H1 (cell line): Measurements from ENCODE around the gene PTTG1IP. TPM values are rescaled to one million over a fixed set of nuclear protein-coding genes. Genes with fewer than 3 reads are reported as not detected.

Source experiments
- CTCF ChIA-PET: fragments of 300-600 bp; sonication (Branson Sonifier 250); formaldehyde crosslinking; loops from one replicate; lab custom pipeline; 2021; ENCODE audit not compliant: partially characterized antibody; lab: Charles Lee
- POLR2A ChIA-PET: fragments of 300-600 bp; sonication (Branson Sonifier 250); formaldehyde crosslinking; loops from one replicate; lab custom pipeline; 2021; ENCODE audit warnings: inconsistent platforms; ENCODE audit not compliant: partially characterized antibody; lab: Charles Lee
- DNase-seq, 2 experiments: peaks; one replicate each; pipeline versions ENCODE4 v3.0.0 to v3.0.0-alpha.2; 2010 to 2022; ENCODE audit warnings: low spot score in 2 of 2, low read depth in 1 of 2, mixed read lengths in 1 of 2
- FAIRE-seq: peaks from 2 replicates; lab custom pipeline; 2011; peaks lifted over from hg19 to GRCh38; lab: Jason Lieb, UNC
- H2AFZ ChIP-seq: 2 replicates; pipeline ENCODE4 v1.8.1; 2012; ENCODE audit warnings: low read length, inconsistent platforms
- H2AK5ac ChIP-seq: 2 replicates; pipeline ENCODE4 v1.6.1; 2013; ENCODE audit warnings: low read depth, low read length
- H2BK120ac ChIP-seq: replicated peaks from 2 replicates; pipeline ENCODE3; 2013; ENCODE audit warnings: low read depth, low read length, inconsistent platforms
- H2BK12ac ChIP-seq: 2 replicates; pipeline ENCODE4 v1.6.1; 2013; ENCODE audit warnings: low read depth, low read length
- H2BK15ac ChIP-seq: 2 replicates; pipeline ENCODE4 v1.6.1; 2013; ENCODE audit warnings: low read length
- H2BK20ac ChIP-seq: 2 replicates; pipeline ENCODE4 v1.6.1; 2013; ENCODE audit warnings: low read length
- H2BK5ac ChIP-seq: 2 replicates; pipeline ENCODE4 v1.6.1; 2013; ENCODE audit warnings: low read depth, low read length
- H3K14ac ChIP-seq: 2 replicates; pipeline ENCODE4 v1.6.1; 2013; ENCODE audit warnings: inconsistent platforms; ENCODE audit not compliant: insufficient read length
- H3K18ac ChIP-seq: 2 replicates; pipeline ENCODE4 v1.6.1; 2013; ENCODE audit warnings: low read length; ENCODE audit errors: extremely low read depth
- H3K23ac ChIP-seq: 2 replicates; pipeline ENCODE4 v1.6.1; 2013; ENCODE audit warnings: inconsistent platforms; ENCODE audit not compliant: insufficient read length
- H3K23me2 ChIP-seq: 2 replicates; pipeline ENCODE4 v1.6.1; 2013; ENCODE audit warnings: low read depth, low read length
- H3K27ac ChIP-seq: 2 replicates; pipeline ENCODE4 v1.6.1; 2011; ENCODE audit warnings: low read depth, low read length, inconsistent platforms
- H3K27me3 ChIP-seq, 4 experiments: replicated peaks in 1 of 4; 1 replicate in 1 of 4; 2 replicates in 3 of 4; pipeline versions ENCODE4 v1.6.1 to v1.8.1; 2011 to 2013; ENCODE audit warnings: low read length in 3 of 4, mild to moderate bottlenecking in 3 of 4, inconsistent platforms in 2 of 4, mixed read lengths in 2 of 4, moderate library complexity in 1 of 4; ENCODE audit not compliant: control insufficient read depth in 3 of 4, insufficient read depth in 3 of 4; ENCODE audit errors: extremely low read depth in 1 of 4
- H3K36me3 ChIP-seq, 4 experiments: 2 replicates each; pipeline versions ENCODE4 v1.6.1 to v1.8.1; 2011 to 2013; ENCODE audit warnings: mild to moderate bottlenecking in 4 of 4, low read length in 3 of 4, moderate library complexity in 2 of 4, control low read depth in 1 of 4, inconsistent platforms in 1 of 4; ENCODE audit not compliant: insufficient read depth in 4 of 4, control insufficient read depth in 2 of 4
- H3K4ac ChIP-seq: replicated peaks from 2 replicates; pipeline ENCODE3; 2013; ENCODE audit warnings: low read length, low read depth, mixed read lengths, inconsistent platforms; ENCODE audit not compliant: insufficient read length
- H3K4me1 ChIP-seq, 4 experiments: replicated peaks in 1 of 4; 1 replicate in 1 of 4; 2 replicates in 3 of 4; pipeline versions ENCODE4 v1.6.1 to v1.8.1; 2011 to 2013; ENCODE audit warnings: low read length in 3 of 4, inconsistent platforms in 2 of 4, mixed read lengths in 1 of 4; ENCODE audit not compliant: insufficient read depth in 4 of 4, control insufficient read depth in 3 of 4
- H3K4me2 ChIP-seq, 2 experiments: 2 replicates each; pipeline versions ENCODE4 v1.6.1 to v1.8.1; 2011 to 2013; ENCODE audit warnings: low read depth in 2 of 2, low read length in 2 of 2, control low read depth in 1 of 2, inconsistent platforms in 1 of 2, mild to moderate bottlenecking in 1 of 2; ENCODE audit not compliant: insufficient read depth in 1 of 2
- H3K4me3 ChIP-seq, 4 experiments: fragments of 200-600, 300-600 bp in 1 of 4; sonication (generic), shearing (Covaris generic), sonication (Bioruptor Twin) in 1 of 4; 2 replicates each; pipeline versions ENCODE4 v1.5.1 to v1.8.1; 2011 to 2016; ENCODE audit warnings: low read length in 4 of 4, low read depth in 3 of 4, control low read depth in 2 of 4, inconsistent platforms in 2 of 4, mild to moderate bottlenecking in 2 of 4, mixed read lengths in 1 of 4, moderate library complexity in 1 of 4; ENCODE audit not compliant: insufficient read depth in 2 of 4; ENCODE audit errors: extremely low read depth in 1 of 4
- H3K56ac ChIP-seq: replicated peaks from 2 replicates; pipeline ENCODE3; 2013; ENCODE audit warnings: low read depth, mild to moderate bottlenecking, mixed read lengths, low read length, inconsistent platforms; ENCODE audit not compliant: insufficient read length
- H3K79me1 ChIP-seq: 2 replicates; pipeline ENCODE4 v1.6.1; 2013; ENCODE audit warnings: low read depth, low read length, control low read depth
- H3K79me2 ChIP-seq, 2 experiments: 2 replicates each; pipeline versions ENCODE4 v1.6.1 to v1.8.1; 2012 to 2013; ENCODE audit warnings: low read length in 2 of 2, mild to moderate bottlenecking in 2 of 2, inconsistent platforms in 1 of 2; ENCODE audit not compliant: insufficient read depth in 2 of 2, control insufficient read depth in 1 of 2
- H3K9ac ChIP-seq, 4 experiments: replicated peaks in 1 of 4; 1 replicate in 1 of 4; 2 replicates in 3 of 4; pipeline versions ENCODE4 v1.6.1 to v1.8.1; 2011 to 2013; ENCODE audit warnings: low read depth in 3 of 4, low read length in 3 of 4, control low read depth in 2 of 4, mild to moderate bottlenecking in 2 of 4, moderate library complexity in 2 of 4, inconsistent platforms in 1 of 4; ENCODE audit errors: extremely low read depth in 1 of 4
- H3K9me3 ChIP-seq, 2 experiments: 2 replicates each; pipeline versions ENCODE4 v1.6.1 to v1.8.1; 2012 to 2013; ENCODE audit warnings: mild to moderate bottlenecking in 2 of 2, moderate library complexity in 2 of 2, control low read depth in 1 of 2, inconsistent platforms in 1 of 2, low read depth in 1 of 2, low read length in 1 of 2, mixed read lengths in 1 of 2; ENCODE audit not compliant: insufficient read depth in 2 of 2
- H4K20me1 ChIP-seq, 2 experiments: replicated peaks in 1 of 2; 2 replicates each; pipeline versions ENCODE3 to v1.8.1; 2011 to 2013; ENCODE audit warnings: inconsistent platforms in 2 of 2, low read length in 2 of 2, mild to moderate bottlenecking in 1 of 2; ENCODE audit not compliant: insufficient read depth in 2 of 2, control insufficient read depth in 1 of 2
- H4K5ac ChIP-seq: 2 replicates; pipeline ENCODE4 v1.6.1; 2013; ENCODE audit warnings: low read length, low read depth, mixed read lengths, inconsistent platforms; ENCODE audit not compliant: insufficient read length
- H4K8ac ChIP-seq: 2 replicates; pipeline ENCODE4 v1.8.0; 2013; ENCODE audit warnings: mild to moderate bottlenecking, moderate library complexity, low read length, inconsistent platforms; ENCODE audit not compliant: insufficient read depth; ENCODE audit errors: extremely low read depth
- H4K91ac ChIP-seq: replicated peaks from 2 replicates; pipeline ENCODE3; 2013; ENCODE audit warnings: low read length, mixed read lengths, inconsistent platforms; ENCODE audit not compliant: insufficient read length
- ATF3 ChIP-seq: IDR thresholded peaks from 2 replicates; pipeline ENCODE4 v1.6.1; 2011; ENCODE audit warnings: low read depth, mild to moderate bottlenecking, low read length; ENCODE audit not compliant: insufficient read depth
- BRCA1 ChIP-seq: IDR thresholded peaks from 2 replicates; pipeline ENCODE4 v1.6.1; 2012; ENCODE audit warnings: low read depth, low read length, improper control_type of control experiment
- CHD2 ChIP-seq: IDR thresholded peaks from 2 replicates; pipeline ENCODE4 v1.6.1; 2012; ENCODE audit warnings: low read length, improper control_type of control experiment
- CTCF ChIP-seq, 3 experiments: IDR thresholded peaks; 1 replicate in 2 of 3; 2 replicates in 1 of 3; pipeline versions ENCODE4 v1.5.1 to v1.6.1; 2011; ENCODE audit warnings: low read length in 3 of 3, mild to moderate bottlenecking in 3 of 3, inconsistent platforms in 2 of 3, low read depth in 1 of 3, moderate library complexity in 1 of 3; ENCODE audit not compliant: insufficient read depth in 1 of 3; ENCODE audit errors: control extremely low read depth in 1 of 3
- FOSL1 ChIP-seq: IDR thresholded peaks from 2 replicates; pipeline ENCODE4 v1.6.1; 2011; ENCODE audit warnings: mild to moderate bottlenecking, low read depth, low read length, moderate library complexity; ENCODE audit not compliant: insufficient read depth
- JUN ChIP-seq: IDR thresholded peaks from 2 replicates; pipeline ENCODE4 v1.6.1; 2011; ENCODE audit warnings: low read depth, mild to moderate bottlenecking, improper control_type of control experiment, low read length
- KDM1A ChIP-seq: fragments of 200-600, 300-600 bp; sonication (generic); IDR thresholded peaks from 2 replicates; pipeline ENCODE4 v1.7.1; 2016; ENCODE audit warnings: mild to moderate bottlenecking, low read length, borderline replicate concordance
- MAFK ChIP-seq: IDR thresholded peaks from 2 replicates; pipeline ENCODE4 v1.6.1; 2012; ENCODE audit warnings: low read depth, mild to moderate bottlenecking, improper control_type of control experiment, low read length
- POLR2A ChIP-seq, 2 experiments: IDR thresholded peaks; 1 replicate in 1 of 2; 2 replicates in 1 of 2; pipeline ENCODE4 v1.6.1; 2011; ENCODE audit warnings: low read depth in 2 of 2, low read length in 2 of 2, mild to moderate bottlenecking in 2 of 2; ENCODE audit errors: control extremely low read depth in 1 of 2
- SP2 ChIP-seq: IDR thresholded peaks from 2 replicates; pipeline ENCODE4 v1.6.1; 2012; ENCODE audit warnings: mild to moderate bottlenecking, low read length, inconsistent platforms
- TAF7 ChIP-seq: optimal IDR thresholded peaks from 2 replicates; pipeline ENCODE3; 2011; ENCODE audit warnings: low read depth, mild to moderate bottlenecking, inconsistent platforms, low read length, moderate library complexity, borderline replicate concordance
- TCF12 ChIP-seq: IDR thresholded peaks from 2 replicates; pipeline ENCODE4 v1.6.1; 2011; ENCODE audit warnings: low read depth, mild to moderate bottlenecking, low read length
- WGBS, 2 experiments: shearing (Covaris generic) in 1 of 2; methylation state at CpG; one replicate each; pipeline versions ENCODE4 v1.1.6 to v1.1.7; 2013 to 2015; ENCODE audit warnings: low lambda C conversion rate in 2 of 2, mixed read lengths in 2 of 2, inconsistent platforms in 1 of 2, low coverage in 1 of 2, missing lambda C conversion rate in 1 of 2; ENCODE audit not compliant: insufficient replicate concordance in 2 of 2, insufficient coverage in 1 of 2, insufficient read length in 1 of 2; ENCODE audit errors: extremely low coverage in 1 of 2, missing lambda C conversion rate in 1 of 2; 5-methylcytosine and 5-hydroxymethylcytosine counted together
- polyA plus RNA-seq, 7 experiments: library from polyadenylated mRNA; depleted of rRNA in 3 of 7; stranded (reverse) in 5 of 7; unstranded in 2 of 7; fragments of >200 nt in 5 of 7; fragments of 200-250 nt in 2 of 7; gene quantifications; 1 replicate in 5 of 7; 2 replicates in 1 of 7; 4 replicates in 1 of 7; pipeline versions ENCODE4 v1.2.1 to v1.2.3, GENCODE V29; 2011 to 2013; ENCODE audit warnings: missing spikeins in 2 of 7, mixed read lengths in 2 of 7
- total RNA-seq: library from RNA; stranded (reverse); fragmentation: NEBNext Ultra II Directional; extraction: Animal tissue kit (Norgen Biotek cat#: 25700); gene quantifications from 2 replicates; pipeline ENCODE4 v1.2.1, GENCODE V29; 2021

The PTTG1IP gene
- total and polyA plus RNA-seq, 2 of the 8 experiments (the other 6 are each of a cell fraction or from before 2014, with no cell fraction given) = 90.8 to 130 TPM

- DNase-seq = no peak
- no peak overlapping the region for H3K27ac ChIP-seq
- H3K23me2 ChIP-seq = peaks cover 8% of the 10 kb centered on the region
- H4K8ac ChIP-seq = no peak overlapping the region
- H3K14ac ChIP-seq = no peak overlapping the region
- H2AK5ac ChIP-seq = no peak overlapping the region
- H2BK12ac ChIP-seq = no peak overlapping the region
- H3K56ac ChIP-seq = no peak overlapping the region
- H3K9ac ChIP-seq = no peak overlapping the region
- no peaks in the 10 kb centered on the region for H3K36me3 ChIP-seq
- no peak overlapping the region for H3K4me2 ChIP-seq
- no peak overlapping the region for H3K23ac ChIP-seq
- no peak overlapping the region for H3K4ac ChIP-seq
- no peak for FAIRE-seq
- H3K27me3 ChIP-seq = peaks cover 15 to 47% (median 41%) of the 10 kb centered on the region in 4 experiments
- 74% methylated on average over 7 of the region's 7 CpGs; no CpG with 5 or more reads in 1 of the 2 experiments for WGBS, 2 experiments
- H4K20me1 ChIP-seq = peaks cover 0 to 5% of the 10 kb centered on the region in 2 experiments
- H3K79me2 ChIP-seq = no peaks in the 10 kb centered on the region
- H2BK20ac ChIP-seq = no peak overlapping the region
- H3K4me1 ChIP-seq = peaks cover 0 to 14% (median 10%) of the 10 kb centered on the region in 4 experiments; a peak in 6 of 7 replicates
- H3K4me3 ChIP-seq = no peak overlapping the region
- no peak overlapping the region for H4K91ac ChIP-seq
- H4K5ac ChIP-seq = no peak overlapping the region
- ChIA-PET CTCF (interaction anchor here (0.5 to 2.0 kb wide), 8 partner anchors 9 to 373 kb away, joined by 3 to 6 read pairs (median 4); no protein-coding TSS in a partner anchor), POLR2A (interaction anchor here (1.1 kb wide), 1 partner anchor 10 kb away, joined by 4 read pairs; no protein-coding TSS in a partner anchor)
- 0 out of 2 replicates have a peak, but pooled peaks cover 3% of the 10 kb centered on the region for H3K79me1 ChIP-seq
- no peak overlapping the region for H2BK15ac ChIP-seq
- no peak overlapping the region for H2BK5ac ChIP-seq
- H2AFZ ChIP-seq = no peak overlapping the region
- no peak overlapping the region for H3K18ac ChIP-seq
- no peak overlapping the region for H2BK120ac ChIP-seq
- no peaks in the 10 kb centered on the region for H3K9me3 ChIP-seq
- no peak for TF ChIP-seq FOSL1
- TF ChIP-seq SP2 = no peak
- no peak for TF ChIP-seq CTCF (IDR thresholded peaks at IDR 0.05; ENCODE audit: control extremely low read depth in 1 of 3, insufficient read depth in 1 of 3, low read depth in 1 of 3, low read length in 3 of 3)
- no peak for TF ChIP-seq POLR2A (IDR thresholded peaks at IDR 0.05; ENCODE audit: control extremely low read depth in 1 of 2, low read depth in 2 of 2, low read length in 2 of 2)
- TF ChIP-seq MAFK = no peak
- TF ChIP-seq BRCA1 = no peak
- no peak for TF ChIP-seq KDM1A
- TF ChIP-seq TCF12 = no peak
- no peak for TF ChIP-seq JUN
- TF ChIP-seq TAF7 = no peak
- no peak for TF ChIP-seq CHD2
- no peak for TF ChIP-seq ATF3
Measured at GRCh38 chr21:44916965-44917364, 43.5 kb upstream of the PTTG1IP start.
